Stimulated activated CD8-positive, alpha-beta memory T cell treated with anti-CD3 and anti-CD28 coated beads, Interleukin-15, amount 100 ng/mL, for 4 hours (primary cell): ENCODE results near the gene ZBED2.

Experiments used
- DNase-seq, 2 donors: peaks; one replicate each; pipeline ENCODE4 v3.0.0-alpha.2; 2020; ENCODE audit warnings: low read depth in 2 of 2

The ZBED2 gene

GRCh38 chr3:111603679-111604078 lies 8.5 kb upstream of the ZBED2 start:
- no peak for DNase-seq

GRCh38 chr3:111601810-111602209 lies 6.7 kb upstream of the ZBED2 start:
- no peak for DNase-seq

- no peak for DNase-seq
Observed at GRCh38 chr3:111598552-111598951, 3.4 kb upstream of the ZBED2 start.

- DNase-seq = no peak
Observed at GRCh38 chr3:111598139-111598538, 3.0 kb upstream of the ZBED2 start.

GRCh38 chr3:111596328-111596727 lies 1.2 kb upstream of the ZBED2 start:
- DNase-seq = no peak

GRCh38 chr3:111594781-111595180 lies 365 bp downstream of the ZBED2 start:
- DNase-seq = no peak

GRCh38 chr3:111594205-111594604 lies 941 bp downstream of the ZBED2 start:
- no peak for DNase-seq

GRCh38 chr3:111593666-111594065 lies 1.5 kb downstream of the ZBED2 start:
- DNase-seq = no peak

GRCh38 chr3:111592936-111593335 lies 2.2 kb downstream of the ZBED2 start:
- no peak for DNase-seq

- no peak for DNase-seq
Observed at GRCh38 chr3:111592143-111592542, 3.0 kb downstream of the ZBED2 start.

- no peak for DNase-seq
Observed at GRCh38 chr3:111591555-111591954, 3.6 kb downstream of the ZBED2 start.

GRCh38 chr3:111590143-111590491 lies 5.0 kb downstream of the ZBED2 start:
- DNase-seq = no peak

GRCh38 chr3:111589303-111590142 lies 5.6 kb downstream of the ZBED2 start:
- no peak for DNase-seq

- DNase-seq = no peak
Observed at GRCh38 chr3:111588527-111588926, 6.6 kb downstream of the ZBED2 start.

GRCh38 chr3:111585217-111585616 lies 9.9 kb downstream of the ZBED2 start:
- no peak for DNase-seq

GRCh38 chr3:111584744-111585143 lies 10.4 kb downstream of the ZBED2 start:
- DNase-seq = no peak

GRCh38 chr3:111582120-111582474 lies 13.0 kb downstream of the ZBED2 start:
- DNase-seq = no peak

GRCh38 chr3:111581403-111582119 lies 13.6 kb downstream of the ZBED2 start:
- DNase-seq = no peak

GRCh38 chr3:111579495-111579894 lies 15.7 kb downstream of the ZBED2 start:
- no peak for DNase-seq

- DNase-seq = no peak
Observed at GRCh38 chr3:111578867-111579266, 16.3 kb downstream of the ZBED2 start.

GRCh38 chr3:111577798-111578685 lies 17.1 kb downstream of the ZBED2 start:
- no peak for DNase-seq

GRCh38 chr3:111577113-111577512 lies 18.0 kb downstream of the ZBED2 start:
- no peak for DNase-seq
